ENCODE results near the gene BRD2. TPM values are rescaled to one million over a fixed set of nuclear protein-coding genes. Genes with fewer than 3 reads are reported as not detected.

Gene BRD2
- total RNA-seq, 1 donor: 146 TPM

DNA sequence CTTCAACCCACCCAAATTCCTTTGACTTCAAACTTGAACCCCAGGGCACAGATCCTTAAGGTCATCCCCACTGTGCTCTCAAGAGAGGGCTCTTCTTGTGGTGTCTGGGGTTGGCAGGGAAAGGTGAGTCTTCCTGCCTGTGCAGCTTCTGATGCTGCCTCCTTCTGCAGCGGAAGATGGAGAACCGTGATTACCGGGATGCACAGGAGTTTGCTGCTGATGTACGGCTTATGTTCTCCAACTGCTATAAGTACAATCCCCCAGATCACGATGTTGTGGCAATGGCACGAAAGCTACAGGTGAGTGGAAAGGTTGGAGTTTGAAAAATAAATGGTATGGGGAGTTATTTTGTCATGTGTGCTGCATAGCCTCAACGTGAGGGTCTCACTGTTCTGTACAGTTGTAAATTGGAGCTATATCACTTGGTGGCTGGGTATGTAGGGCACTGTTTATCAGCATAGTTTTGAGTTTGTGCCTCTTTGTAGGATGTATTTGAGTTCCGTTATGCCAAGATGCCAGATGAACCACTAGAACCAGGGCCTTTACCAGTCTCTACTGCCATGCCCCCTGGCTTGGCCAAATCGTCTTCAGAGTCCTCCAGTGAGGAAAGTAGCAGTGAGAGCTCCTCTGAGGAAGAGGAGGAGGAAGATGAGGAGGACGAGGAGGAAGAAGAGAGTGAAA, 9.0 kb downstream of the BRD2 start:
- H3K4me3 ChIP-seq (ENCODE audit: low read depth, low read length): no peak overlapping the region

DNA sequence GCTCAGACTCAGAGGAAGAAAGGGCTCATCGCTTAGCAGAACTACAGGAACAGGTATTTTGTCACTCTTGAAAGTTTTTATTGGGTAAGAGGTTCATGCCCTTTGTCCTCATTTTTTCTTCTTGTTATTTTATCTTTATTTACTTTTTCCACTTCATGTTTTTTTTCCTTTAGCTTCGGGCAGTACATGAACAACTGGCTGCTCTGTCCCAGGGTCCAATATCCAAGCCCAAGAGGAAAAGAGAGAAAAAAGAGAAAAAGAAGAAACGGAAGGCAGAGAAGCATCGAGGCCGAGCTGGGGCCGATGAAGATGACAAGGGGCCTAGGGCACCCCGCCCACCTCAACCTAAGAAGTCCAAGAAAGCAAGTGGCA, 9.5 kb downstream of the BRD2 start:
- TF ChIP-seq, protein P1, sequence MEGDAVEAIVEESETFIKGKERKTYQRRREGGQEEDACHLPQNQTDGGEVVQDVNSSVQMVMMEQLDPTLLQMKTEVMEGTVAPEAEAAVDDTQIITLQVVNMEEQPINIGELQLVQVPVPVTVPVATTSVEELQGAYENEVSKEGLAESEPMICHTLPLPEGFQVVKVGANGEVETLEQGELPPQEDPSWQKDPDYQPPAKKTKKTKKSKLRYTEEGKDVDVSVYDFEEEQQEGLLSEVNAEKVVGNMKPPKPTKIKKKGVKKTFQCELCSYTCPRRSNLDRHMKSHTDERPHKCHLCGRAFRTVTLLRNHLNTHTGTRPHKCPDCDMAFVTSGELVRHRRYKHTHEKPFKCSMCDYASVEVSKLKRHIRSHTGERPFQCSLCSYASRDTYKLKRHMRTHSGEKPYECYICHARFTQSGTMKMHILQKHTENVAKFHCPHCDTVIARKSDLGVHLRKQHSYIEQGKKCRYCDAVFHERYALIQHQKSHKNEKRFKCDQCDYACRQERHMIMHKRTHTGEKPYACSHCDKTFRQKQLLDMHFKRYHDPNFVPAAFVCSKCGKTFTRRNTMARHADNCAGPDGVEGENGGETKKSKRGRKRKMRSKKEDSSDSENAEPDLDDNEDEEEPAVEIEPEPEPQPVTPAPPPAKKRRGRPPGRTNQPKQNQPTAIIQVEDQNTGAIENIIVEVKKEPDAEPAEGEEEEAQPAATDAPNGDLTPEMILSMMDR (IDR thresholded peaks at IDR 0.05; ENCODE audit: insufficient read depth, low read depth, low read length): no peak
- DNase-seq (ENCODE audit: low read depth): no peak
- H3K4me3 ChIP-seq (ENCODE audit: low read depth, low read length): no peak overlapping the region

More for the DNA sequence above, 9.0 kb downstream of the BRD2 start:
- TF ChIP-seq, protein P1 (IDR thresholded peaks at IDR 0.05; ENCODE audit: insufficient read depth, low read depth, low read length): no peak
- no peak for DNase-seq (ENCODE audit: low read depth)

DNA sequence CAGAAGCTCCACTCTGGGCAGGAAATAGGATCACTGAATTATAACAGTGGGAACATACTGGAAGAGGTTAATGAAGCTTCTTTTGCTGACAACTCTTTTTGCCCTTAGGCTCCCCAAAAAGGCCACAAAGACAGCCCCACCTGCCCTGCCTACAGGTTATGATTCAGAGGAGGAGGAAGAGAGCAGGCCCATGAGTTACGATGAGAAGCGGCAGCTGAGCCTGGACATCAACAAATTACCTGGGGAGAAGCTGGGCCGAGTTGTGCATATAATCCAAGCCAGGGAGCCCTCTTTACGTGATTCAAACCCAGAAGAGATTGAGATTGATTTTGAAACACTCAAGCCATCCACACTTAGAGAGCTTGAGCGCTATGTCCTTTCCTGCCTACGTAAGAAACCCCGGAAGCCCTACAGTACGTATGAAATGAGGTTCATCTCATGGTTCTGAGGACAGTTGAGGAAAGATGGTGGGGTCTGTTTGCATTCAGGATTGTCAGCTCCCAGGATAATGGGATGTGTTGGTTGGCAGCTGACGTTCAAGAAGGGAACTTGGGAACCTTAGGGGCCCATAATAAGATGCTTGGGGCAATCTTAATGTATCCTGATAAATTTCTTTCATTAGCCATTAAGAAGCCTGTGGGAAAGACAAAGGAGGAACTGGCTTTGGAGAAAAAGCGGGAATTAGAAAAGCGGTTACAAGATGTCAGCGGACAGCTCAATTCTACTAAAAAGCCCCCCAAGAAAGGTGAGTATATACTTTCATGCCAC, 11.5 kb downstream of the BRD2 start:
- no peak overlapping the region for H3K4me3 ChIP-seq (ENCODE audit: low read depth, low read length)
- no peak for DNase-seq (ENCODE audit: low read depth)
- TF ChIP-seq, protein P1 (IDR thresholded peaks at IDR 0.05; ENCODE audit: insufficient read depth, low read depth, low read length): no peak

DNA sequence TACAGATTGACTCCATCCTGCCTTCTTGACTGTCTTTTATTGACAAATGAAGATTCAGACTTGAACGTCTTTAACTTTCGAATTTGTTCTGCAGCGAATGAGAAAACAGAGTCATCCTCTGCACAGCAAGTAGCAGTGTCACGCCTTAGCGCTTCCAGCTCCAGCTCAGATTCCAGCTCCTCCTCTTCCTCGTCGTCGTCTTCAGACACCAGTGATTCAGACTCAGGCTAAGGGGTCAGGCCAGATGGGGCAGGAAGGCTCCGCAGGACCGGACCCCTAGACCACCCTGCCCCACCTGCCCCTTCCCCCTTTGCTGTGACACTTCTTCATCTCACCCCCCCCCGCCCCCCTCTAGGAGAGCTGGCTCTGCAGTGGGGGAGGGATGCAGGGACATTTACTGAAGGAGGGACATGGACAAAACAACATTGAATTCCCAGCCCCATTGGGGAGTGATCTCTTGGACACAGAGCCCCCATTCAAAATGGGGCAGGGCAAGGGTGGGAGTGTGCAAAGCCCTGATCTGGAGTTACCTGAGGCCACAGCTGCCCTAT, 12.2 kb downstream of the BRD2 start:
- TF ChIP-seq, protein P1 (IDR thresholded peaks at IDR 0.05; ENCODE audit: insufficient read depth, low read depth, low read length): no peak
- DNase-seq (ENCODE audit: low read depth): no peak
- H3K4me3 ChIP-seq (ENCODE audit: low read depth, low read length): no peak overlapping the region

DNA sequence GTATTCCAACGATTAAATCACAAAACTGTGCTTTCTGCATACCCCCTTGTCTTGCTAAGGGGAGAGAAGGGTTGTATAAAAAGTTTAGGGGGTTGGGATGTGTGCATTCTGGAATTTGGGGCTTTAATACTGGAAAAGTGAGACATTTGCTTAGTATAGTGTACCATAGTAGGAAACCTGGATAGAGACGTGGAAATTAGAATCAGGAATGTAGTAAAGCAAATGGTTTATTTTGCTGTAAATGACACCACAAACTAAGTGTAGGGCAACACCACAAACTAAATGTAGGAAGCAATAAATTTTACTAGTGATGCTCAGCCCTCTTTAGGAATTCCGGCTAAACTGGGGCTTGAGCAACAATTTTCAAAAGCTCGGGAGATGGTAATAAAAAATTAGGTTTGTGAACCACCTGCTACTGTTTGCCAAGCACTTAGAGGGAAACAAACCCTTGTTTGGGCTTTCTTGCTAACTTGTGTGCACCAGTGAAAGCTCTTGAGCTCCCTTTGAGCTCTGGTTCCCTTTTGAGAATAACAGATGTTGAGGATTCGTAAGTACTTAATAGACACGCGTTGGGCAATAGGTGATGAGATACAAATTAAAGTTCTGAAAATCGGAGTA, 13.8 kb downstream of the BRD2 start:
- TF ChIP-seq, protein P1 (IDR thresholded peaks at IDR 0.05; ENCODE audit: insufficient read depth, low read depth, low read length): no peak
- no peak overlapping the region for H3K4me3 ChIP-seq (ENCODE audit: low read depth, low read length)
- peak; percentile 50 for DNase-seq (ENCODE audit: low read depth)

DNA sequence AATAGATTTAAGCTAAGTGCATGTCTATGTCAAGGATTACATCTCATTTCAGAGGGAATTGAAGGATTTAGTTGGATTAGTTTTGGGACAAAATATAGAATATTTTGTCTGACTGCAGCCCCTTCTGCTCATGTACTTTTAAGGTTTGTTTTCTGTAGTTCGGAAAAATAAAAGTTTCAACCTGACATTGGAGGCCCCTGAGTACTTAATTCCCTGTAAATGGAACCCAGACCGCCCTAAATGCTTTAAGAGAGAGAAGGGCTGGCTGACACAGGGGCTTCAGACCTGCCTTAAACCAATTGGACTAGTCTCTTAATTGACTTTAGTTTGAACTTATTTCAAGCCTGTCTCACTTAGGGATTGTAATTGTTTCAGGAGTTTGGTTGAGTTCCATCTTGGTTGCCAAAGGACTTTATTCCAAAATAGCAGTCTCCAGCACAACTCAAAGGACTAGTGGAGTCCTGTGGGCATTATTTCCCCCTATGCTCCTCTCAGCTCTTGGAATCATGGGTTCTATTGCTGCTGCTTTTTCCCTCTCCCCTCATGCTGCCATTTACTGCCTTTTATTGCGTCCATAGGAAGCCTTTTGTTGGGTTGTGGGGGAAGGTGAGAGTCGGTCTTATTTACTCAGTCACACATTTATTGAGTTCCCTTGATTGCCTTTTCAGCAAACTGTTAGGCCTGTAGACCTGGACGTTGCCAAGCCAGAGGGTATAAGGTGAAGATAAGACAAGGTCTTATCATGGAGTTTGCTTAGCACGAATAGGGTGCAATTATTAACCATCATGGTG, 14.5 kb downstream of the BRD2 start:
- no peak for DNase-seq (ENCODE audit: low read depth)
- TF ChIP-seq, protein P1 (IDR thresholded peaks at IDR 0.05; ENCODE audit: insufficient read depth, low read depth, low read length): no peak
- no peak overlapping the region for H3K4me3 ChIP-seq (ENCODE audit: low read depth, low read length)

All from fibroblast of villous mesenchyme (primary cell).